GM12878 (cell line): ENCODE results near the gene SH2D5.
"Not testable (repeated sequence)": the region's sequence is repeated elsewhere in the genome, so short reads cannot be mapped to it uniquely, and the experiment has no call there.

Source experiments
- LARP7 ChIP-seq: fragments of 450-650 bp; IDR thresholded peaks from 2 replicates; pipeline ENCODE4 v1.6.1; 2017; ENCODE audit warnings: mild to moderate bottlenecking
- POLR2A ChIP-seq: IDR thresholded peaks from 2 replicates; pipeline ENCODE4 v1.6.1; 2011; ENCODE audit warnings: low read depth, mild to moderate bottlenecking, low read length
- POLR2AphosphoS2 ChIP-seq: IDR thresholded peaks from 2 replicates; pipeline ENCODE4 v1.6.1; 2011; ENCODE audit warnings: low read depth, mild to moderate bottlenecking, low read length, improper control_type of control experiment, moderate library complexity
- RAD21 ChIP-seq: IDR thresholded peaks from 2 replicates; pipeline ENCODE4 v1.6.1; 2011; ENCODE audit warnings: mild to moderate bottlenecking, low read depth, low read length, moderate library complexity; ENCODE audit not compliant: insufficient read depth
- TARDBP ChIP-seq: IDR thresholded peaks from 2 replicates; pipeline ENCODE4 v1.6.1; 2016; ENCODE audit warnings: borderline replicate concordance
- TF ChIP-seq, protein P1 (sequence below), 3 experiments: IDR thresholded peaks in 2 of 3; conservative IDR thresholded peaks in 1 of 3; 2 replicates each; pipeline ENCODE4 v1.5.1; 2011; ENCODE audit warnings: low read depth in 3 of 3, low read length in 3 of 3, mild to moderate bottlenecking in 3 of 3, control low read depth in 2 of 3, moderate library complexity in 2 of 3, inconsistent platforms in 1 of 3, mixed read lengths in 1 of 3; ENCODE audit not compliant: control insufficient read depth in 2 of 3, insufficient read depth in 1 of 3; ENCODE audit errors: extremely low read depth in 1 of 3
- TF ChIP-seq, protein P2 (sequence below): IDR thresholded peaks from 2 replicates; pipeline ENCODE4 v1.6.1; 2011; ENCODE audit warnings: low read depth, mild to moderate bottlenecking, low read length, moderate library complexity, borderline replicate concordance; ENCODE audit errors: extremely low read depth
- TF ChIP-seq, protein P3 (sequence below): IDR thresholded peaks from 2 replicates; pipeline ENCODE4 v1.6.1; 2011; ENCODE audit warnings: low read depth, low read length, improper control_type of control experiment, borderline replicate concordance

DNA sequence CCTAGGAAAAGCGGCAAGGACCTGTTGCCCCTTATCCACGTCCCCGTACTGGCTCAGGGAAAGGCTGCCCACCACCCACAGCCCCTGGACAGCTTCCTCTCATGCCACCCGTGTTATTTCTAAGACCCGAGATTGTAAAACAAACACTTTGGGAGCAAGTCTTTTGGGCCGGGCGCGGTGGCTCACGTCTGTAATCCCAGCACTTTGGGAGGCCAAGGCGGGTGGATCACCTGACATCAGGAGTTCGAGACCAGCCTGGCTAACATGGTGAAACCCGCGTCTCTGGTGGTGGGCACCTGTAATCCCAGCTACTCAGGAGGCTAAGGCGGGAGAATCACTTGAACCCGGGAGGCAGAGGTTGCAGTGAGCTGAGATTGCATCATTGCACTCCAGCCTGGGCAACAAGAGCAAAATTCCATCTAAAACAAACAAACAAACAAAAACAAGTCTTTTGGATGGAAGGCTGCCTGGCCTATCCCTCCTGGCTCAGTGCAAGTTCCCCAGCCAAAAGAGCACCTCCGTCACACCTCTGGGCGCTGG lies 14.1 kb downstream of the SH2D5 start:
- TF ChIP-seq POLR2A, LARP7, RAD21, TARDBP, POLR2AphosphoS2: not testable (repeated sequence)
- TF ChIP-seq, protein P1, sequence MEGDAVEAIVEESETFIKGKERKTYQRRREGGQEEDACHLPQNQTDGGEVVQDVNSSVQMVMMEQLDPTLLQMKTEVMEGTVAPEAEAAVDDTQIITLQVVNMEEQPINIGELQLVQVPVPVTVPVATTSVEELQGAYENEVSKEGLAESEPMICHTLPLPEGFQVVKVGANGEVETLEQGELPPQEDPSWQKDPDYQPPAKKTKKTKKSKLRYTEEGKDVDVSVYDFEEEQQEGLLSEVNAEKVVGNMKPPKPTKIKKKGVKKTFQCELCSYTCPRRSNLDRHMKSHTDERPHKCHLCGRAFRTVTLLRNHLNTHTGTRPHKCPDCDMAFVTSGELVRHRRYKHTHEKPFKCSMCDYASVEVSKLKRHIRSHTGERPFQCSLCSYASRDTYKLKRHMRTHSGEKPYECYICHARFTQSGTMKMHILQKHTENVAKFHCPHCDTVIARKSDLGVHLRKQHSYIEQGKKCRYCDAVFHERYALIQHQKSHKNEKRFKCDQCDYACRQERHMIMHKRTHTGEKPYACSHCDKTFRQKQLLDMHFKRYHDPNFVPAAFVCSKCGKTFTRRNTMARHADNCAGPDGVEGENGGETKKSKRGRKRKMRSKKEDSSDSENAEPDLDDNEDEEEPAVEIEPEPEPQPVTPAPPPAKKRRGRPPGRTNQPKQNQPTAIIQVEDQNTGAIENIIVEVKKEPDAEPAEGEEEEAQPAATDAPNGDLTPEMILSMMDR (IDR thresholded peaks at IDR 0.05 in 2 of 3, conservative IDR thresholded peaks at IDR 0.05 in 1 of 3; ENCODE audit: control insufficient read depth in 2 of 3, extremely low read depth in 1 of 3, insufficient read depth in 1 of 3, low read depth in 3 of 3, low read length in 3 of 3): not testable (repeated sequence)
- TF ChIP-seq, protein P2, sequence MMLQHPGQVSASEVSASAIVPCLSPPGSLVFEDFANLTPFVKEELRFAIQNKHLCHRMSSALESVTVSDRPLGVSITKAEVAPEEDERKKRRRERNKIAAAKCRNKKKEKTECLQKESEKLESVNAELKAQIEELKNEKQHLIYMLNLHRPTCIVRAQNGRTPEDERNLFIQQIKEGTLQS: not testable (repeated sequence)
- TF ChIP-seq, protein P3, sequence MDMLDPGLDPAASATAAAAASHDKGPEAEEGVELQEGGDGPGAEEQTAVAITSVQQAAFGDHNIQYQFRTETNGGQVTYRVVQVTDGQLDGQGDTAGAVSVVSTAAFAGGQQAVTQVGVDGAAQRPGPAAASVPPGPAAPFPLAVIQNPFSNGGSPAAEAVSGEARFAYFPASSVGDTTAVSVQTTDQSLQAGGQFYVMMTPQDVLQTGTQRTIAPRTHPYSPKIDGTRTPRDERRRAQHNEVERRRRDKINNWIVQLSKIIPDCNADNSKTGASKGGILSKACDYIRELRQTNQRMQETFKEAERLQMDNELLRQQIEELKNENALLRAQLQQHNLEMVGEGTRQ: not testable (repeated sequence)
